HG03432 (cell line): ENCODE results near the gene NME8.

Experiments
- ATAC-seq: cut with Tn5 transposase; IDR thresholded peaks from one replicate; pipeline ENCODE4 v1.9.1; 2021; ENCODE audit warnings: mild to moderate bottlenecking, moderate library complexity; ENCODE audit not compliant: unreplicated experiment

The NME8 gene

GRCh38 chr7:37930226-37930948, 82.0 kb downstream of the NME8 start:
- no peak for ATAC-seq

DNA sequence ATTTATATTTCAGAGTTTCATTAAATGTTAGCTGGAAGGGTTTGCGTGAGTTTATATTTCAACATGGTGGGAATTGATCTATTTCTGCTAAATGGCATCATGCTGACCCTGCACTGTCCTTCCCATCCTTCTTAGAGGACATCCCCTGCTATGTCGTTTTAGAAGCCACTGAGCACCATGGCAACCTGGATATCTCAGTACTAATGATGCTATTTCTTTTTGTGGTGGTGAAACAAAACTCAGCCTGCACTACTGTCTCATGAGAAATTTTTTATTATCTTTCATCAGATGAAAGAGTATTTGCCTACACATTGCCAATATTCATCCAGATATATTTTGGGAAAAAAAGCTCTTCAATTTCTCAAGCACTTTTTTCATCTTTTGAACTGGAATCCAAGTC, 84.1 kb downstream of the NME8 start:
- ATAC-seq = no peak

- no peak for ATAC-seq
Measured at GRCh38 chr7:37933018-37933566, 84.7 kb downstream of the NME8 start.

GRCh38 chr7:37942934-37943610, 94.7 kb downstream of the NME8 start:
- peak; percentile 42 for ATAC-seq

- ATAC-seq = peak; percentile 49
Measured at GRCh38 chr7:37943905-37944736, 95.7 kb downstream of the NME8 start.

DNA sequence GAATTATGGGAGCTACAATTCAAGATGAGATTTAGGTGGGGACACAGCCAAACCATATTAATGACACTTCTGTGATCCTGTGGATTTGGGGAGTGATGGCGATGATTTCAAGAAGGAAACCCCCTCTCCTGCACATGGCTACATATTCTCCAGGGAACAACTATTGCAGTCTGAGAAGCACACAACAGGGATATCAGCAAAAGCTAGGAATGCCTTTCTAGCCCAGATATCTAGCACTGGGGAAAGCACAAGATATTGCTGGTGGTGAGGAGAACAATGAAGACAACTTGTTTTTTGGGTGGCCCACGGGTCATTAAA, 96.3 kb downstream of the NME8 start:
- ATAC-seq = no peak

DNA sequence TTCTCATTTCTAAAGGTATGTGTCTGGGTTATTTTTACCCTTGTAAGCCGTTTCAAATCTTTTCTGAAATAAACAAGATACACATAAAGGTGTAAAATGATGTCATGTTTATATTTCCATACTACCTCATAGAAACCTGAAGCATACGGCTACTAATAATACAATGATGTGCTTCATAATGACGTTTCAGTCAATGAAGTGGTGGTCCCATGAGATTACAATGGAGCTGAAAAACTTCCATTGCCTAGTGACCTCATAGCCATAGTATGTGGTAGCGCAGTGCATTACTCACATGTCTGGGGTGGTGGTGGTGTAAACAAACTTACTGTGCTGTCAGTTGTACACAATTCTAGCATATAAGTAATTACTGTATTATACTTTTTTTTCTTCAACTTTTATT, 96.9 kb downstream of the NME8 start:
- ATAC-seq = no peak

GRCh38 chr7:37947138-37947940, 98.9 kb downstream of the NME8 start:
- no peak for ATAC-seq

DNA sequence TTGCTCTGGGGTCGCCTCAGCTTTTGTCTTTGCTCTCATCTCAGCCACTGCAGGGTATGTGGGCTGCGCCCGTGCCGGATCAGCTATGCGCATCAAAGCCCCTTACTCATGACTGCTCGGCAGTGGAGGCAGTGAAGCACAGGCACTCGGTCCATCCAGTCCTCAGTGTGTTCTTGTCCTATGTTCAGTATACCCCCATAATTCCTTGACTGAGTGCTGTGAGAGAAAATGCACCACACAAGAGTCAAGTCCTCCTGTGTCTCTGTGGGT, 99.5 kb downstream of the NME8 start:
- no peak for ATAC-seq
